HepG2 (cell line): ENCODE results near the gene CLEC20A. TPM values are rescaled to one million over a fixed set of nuclear protein-coding genes. Genes with fewer than 3 reads are reported as not detected.

Source experiments
- ATAC-seq: fragments of 200-7000 bp; cut with Tn5 transposase; 3 replicates; pipeline ENCODE4 v1.9.1; 2020; ENCODE audit warnings: mild to moderate bottlenecking, moderate library complexity
- BruUV-seq: library from RNA; stranded (reverse); fragments of 400-500 nt; replicated peaks from 2 replicates; lab custom pipeline; 2021; lab: Mats Ljungman, UMichigan
- CTCF ChIA-PET: fragments of 300-600 bp; formaldehyde crosslinking; extraction: SDS; loops from one replicate; lab custom pipeline; 2021; ENCODE audit warnings: low total read pairs, inconsistent platforms, low intra/inter-chr PET ratio; lab: Yijun Ruan, JAX
- POLR2A ChIA-PET: fragments of 350-600 bp; sonication (Branson Sonifier 250); formaldehyde crosslinking; loops from one replicate; lab custom pipeline; 2020; ENCODE audit warnings: antibody characterized with exemption, inconsistent platforms; lab: Yijun Ruan, JAX
- DNase-seq: peaks from one replicate; pipeline ENCODE4 v3.0.0-alpha.2; 2015; ENCODE audit warnings: low spot score
- FAIRE-seq: peaks from 3 replicates; lab custom pipeline; 2011; peaks lifted over from hg19 to GRCh38; lab: Jason Lieb, UNC
- H2AFZ ChIP-seq: one replicate; pipeline ENCODE4 v1.6.1; 2011; ENCODE audit warnings: low read length, inconsistent platforms
- H3K27ac ChIP-seq: fragments of 300-600 bp; 3 replicates; pipeline ENCODE4 v1.8.0; 2011; ENCODE audit warnings: mixed run types, mild to moderate bottlenecking, mixed read lengths, low read length, inconsistent platforms; ENCODE audit not compliant: insufficient read depth; ENCODE audit errors: extremely low read length
- H3K27me3 ChIP-seq, 2 experiments: fragments of 200-600 bp in 1 of 2; 2 replicates in 1 of 2; 3 replicates in 1 of 2; pipeline versions ENCODE4 v1.6.0 to v1.8.0; 2011; ENCODE audit warnings: low read length in 2 of 2, mild to moderate bottlenecking in 2 of 2, moderate library complexity in 2 of 2, inconsistent platforms in 1 of 2; ENCODE audit not compliant: insufficient read depth in 2 of 2, control insufficient read depth in 1 of 2
- H3K36me3 ChIP-seq, 2 experiments: fragments of 200-600 bp in 1 of 2; replicated peaks in 1 of 2; 2 replicates in 1 of 2; 3 replicates in 1 of 2; pipeline versions ENCODE4 v1.5.1 to v1.8.0; 2011; ENCODE audit warnings: low read length in 2 of 2, inconsistent platforms in 1 of 2; ENCODE audit not compliant: insufficient read depth in 2 of 2, control insufficient read depth in 1 of 2
- H3K4me1 ChIP-seq: 2 replicates; pipeline ENCODE4 v1.5.1; 2012; ENCODE audit warnings: low read length, inconsistent platforms; ENCODE audit not compliant: insufficient read depth
- H3K4me2 ChIP-seq: 2 replicates; pipeline ENCODE4 v1.6.0; 2011; ENCODE audit warnings: low read depth, low read length, inconsistent platforms
- H3K4me3 ChIP-seq, 3 experiments: fragments of 200-600 bp in 1 of 3; sonication (generic), shearing (Covaris generic) in 1 of 3; replicated peaks in 1 of 3; 2 replicates each; pipeline ENCODE4 v1.5.1; 2011 to 2016; ENCODE audit warnings: low read length in 3 of 3, inconsistent platforms in 2 of 3, low read depth in 2 of 3, mild to moderate bottlenecking in 2 of 3, control low read depth in 1 of 3, mixed read lengths in 1 of 3; ENCODE audit not compliant: insufficient read depth in 1 of 3
- H3K79me2 ChIP-seq: one replicate; pipeline ENCODE4 v1.6.1; 2011; ENCODE audit warnings: low read length, inconsistent platforms; ENCODE audit not compliant: insufficient read depth
- H3K9ac ChIP-seq: 2 replicates; pipeline ENCODE4 v1.6.0; 2011; ENCODE audit warnings: mild to moderate bottlenecking, low read depth, low read length, inconsistent platforms; ENCODE audit not compliant: insufficient read depth
- H3K9me3 ChIP-seq: 2 replicates; pipeline ENCODE4 v1.5.1; 2012; ENCODE audit warnings: mild to moderate bottlenecking, low read length
- H4K20me1 ChIP-seq: 2 replicates; pipeline ENCODE4 v1.6.0; 2011; ENCODE audit warnings: inconsistent platforms, mild to moderate bottlenecking, low read length, moderate library complexity; ENCODE audit not compliant: insufficient read depth
- DMTF1 ChIP-seq: sonication (generic); formaldehyde crosslinking; IDR thresholded peaks from 2 replicates; pipeline ENCODE4 v1.4.0; 2020; ENCODE audit warnings: mild to moderate bottlenecking, missing genetic modification reagents
- HNRNPH1 ChIP-seq: fragments of 200-400 bp; formaldehyde crosslinking; optimal IDR thresholded peaks from 2 replicates; pipeline ENCODE3; 2017; ENCODE audit warnings: mild to moderate bottlenecking, low read depth, low read length
- SKIL ChIP-seq: sonication (generic); formaldehyde crosslinking; IDR thresholded peaks from 2 replicates; pipeline ENCODE4 v1.8.0; 2022; ENCODE audit warnings: missing genetic modification reagents, mild to moderate bottlenecking, moderate library complexity, borderline replicate concordance
- WGBS: methylation state at CpG from one replicate; pipeline ENCODE4 v1.1.6; 2017; ENCODE audit warnings: low lambda C conversion rate; 5-methylcytosine and 5-hydroxymethylcytosine counted together
- in situ Hi-C: cut with HindIII; loops from 2 replicates; pipeline ENCODE4 v1.10.0; 2017; ENCODE audit warnings: low pct_unique_long_range_greater_than_20kb; ENCODE audit not compliant: extremely low pct_ligation_motif_present
- intact Hi-C: fragments of 100-400 bp; cut with micrococcal nuclease; formaldehyde crosslinking; loops from one replicate; pipeline ENCODE4 v1.10.0; 2022; ENCODE audit not compliant: unreplicated experiment
- polyA plus RNA-seq, 8 experiments: library from polyadenylated mRNA; depleted of rRNA in 3 of 8; stranded (reverse) in 7 of 8; unstranded in 1 of 8; fragments of >200 nt; fragmentation: Illumina TruSeq in 4 of 8; extraction: Trizol in 4 of 8; gene quantifications; 2 replicates each; pipeline versions ENCODE4 v1.2.1 to v1.2.3, GENCODE V29; 2011 to 2016; ENCODE audit warnings: low read depth in 4 of 8, missing spikeins in 1 of 8, mixed read lengths in 1 of 8; ENCODE audit not compliant: insufficient read depth in 1 of 8
- total RNA-seq, 5 experiments: library from RNA; depleted of rRNA; stranded (reverse); fragments of >200 nt; fragmentation: Illumina TruSeq; extraction: Trizol; gene quantifications; 2 replicates each; pipeline ENCODE4 v1.2.3, GENCODE V29; 2016; ENCODE audit warnings: low read depth in 1 of 5

The CLEC20A gene
- total and polyA plus RNA-seq, 2 of the 13 experiments (the other 11 are each of a cell fraction or from before 2014, with no cell fraction given) = not detected

GRCh38 chr1:178530502-178530901 lies 33.7 kb upstream of the CLEC20A start:
- H4K20me1 ChIP-seq = no peaks in the 10 kb centered on the region
- no peaks in the 10 kb centered on the region for H3K36me3 ChIP-seq
- no peak for DNase-seq
- H2AFZ ChIP-seq = no peak overlapping the region
- WGBS = 7% methylated on average over 3 of the region's 3 CpGs
- in situ Hi-C loops = loop anchor here (5.0 kb wide), 3 partner anchors 218 to 472 kb away; no protein-coding TSS in a partner anchor
- intact Hi-C loops = loop anchor here (10.0 kb wide), 1 partner anchor 254 kb away; no protein-coding TSS in a partner anchor
- H3K4me3 ChIP-seq = peak overlapping the region in 1 of 3 experiments; percentile 7; a peak in 1 of 6 replicates
- POLR2A ChIA-PET = interaction anchor here (0.7 kb wide), 1 partner anchor 195 kb away, joined by 3 read pairs; the partner anchor contains the start of gene RALGPS2
- H3K9ac ChIP-seq = no peak overlapping the region
- peaks cover 45% of the 10 kb centered on the region for H3K4me1 ChIP-seq
- peak overlapping the region; percentile 59 for H3K4me2 ChIP-seq
- TF ChIP-seq DMTF1 (no peak), SKIL (CRISPR knock-in tag) (no peak), HNRNPH1 (no peak)
- H3K9me3 ChIP-seq = no peaks in the 10 kb centered on the region
- H3K79me2 ChIP-seq = no peaks in the 10 kb centered on the region
- FAIRE-seq = no peak
- no TSS peak for BruUV-seq
- ATAC-seq = no peak
- CTCF ChIA-PET = no interaction called here
- peaks cover 0 to 10% of the 10 kb centered on the region in 2 experiments; a peak in 2 of 5 replicates for H3K27me3 ChIP-seq
- no peak overlapping the region for H3K27ac ChIP-seq
